Measurements from ENCODE around the gene PTPN5. TPM values are rescaled to one million over a fixed set of nuclear protein-coding genes. Genes with fewer than 3 reads are reported as not detected.
A peak's percentile ranks its signal among the peaks of the same experiment; 100 is the strongest.

Gene PTPN5
- total RNA-seq, 4 donors from 2014 or later = 0.15 to 1.7 (median 1.3) TPM; not detected in 1

DNA sequence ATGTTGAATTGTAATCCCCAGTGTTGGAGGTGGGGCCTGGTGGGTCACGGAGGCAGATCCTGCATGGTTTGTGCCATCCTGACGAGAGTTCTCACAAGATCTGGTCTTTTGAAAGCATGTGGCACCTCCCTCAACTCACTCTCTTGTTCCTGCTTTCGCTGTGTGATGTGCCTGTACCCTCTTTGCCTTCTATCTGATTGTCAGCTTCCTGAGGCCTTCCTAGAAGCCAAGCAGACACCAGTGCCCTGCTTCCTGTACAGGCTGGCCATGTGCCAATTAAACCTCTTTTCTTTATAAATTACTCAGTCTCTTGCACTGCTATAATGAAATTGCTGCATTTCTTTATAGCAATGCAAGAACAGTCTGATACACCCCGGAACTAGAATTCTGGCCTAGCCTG lies 13.1 kb downstream of the PTPN5 start:
- Histone ChIP-seq H3K27me3 (no peaks in the 10 kb centered on the region), H3K27ac (no peak overlapping the region), H3K4me1 (peaks cover 7% of the 10 kb centered on the region), H3K9me3 (no peaks in the 10 kb centered on the region), H3K36me3 (no peaks in the 10 kb centered on the region), H3K4me3 (no peak overlapping the region)
- TF ChIP-seq POLR2AphosphoS5 (IDR thresholded peaks at IDR 0.05) (no peak), EP300 (IDR thresholded peaks at IDR 0.05) (no peak), POLR2A (IDR thresholded peaks at IDR 0.05) (no peak), CTCF (IDR thresholded peaks at IDR 0.05) (no peak)
- WGBS = 85% methylated on average over 4 of the region's 4 CpGs
- no peak for DNase-seq (ENCODE audit: low spot score in 2 of 2)

DNA sequence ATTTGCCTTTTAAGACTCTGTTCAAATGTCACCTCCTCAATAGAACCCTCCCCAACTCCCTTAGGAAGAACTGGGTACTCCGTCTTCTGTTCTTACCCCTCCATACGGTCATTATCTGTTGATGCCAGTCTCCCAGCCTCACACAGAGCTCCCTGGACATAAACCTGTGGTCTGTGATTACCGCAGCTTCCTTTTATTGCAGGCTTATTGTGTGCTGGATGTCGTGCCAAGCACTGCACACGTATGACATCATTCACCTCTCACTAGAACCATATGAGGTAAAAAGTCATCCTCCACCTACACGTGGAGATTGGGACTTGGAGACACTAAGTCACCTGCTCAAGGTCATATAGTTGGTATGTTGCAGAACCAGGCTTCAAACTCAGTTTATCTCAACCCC lies 15.3 kb downstream of the PTPN5 start:
- 61% methylated on average over 6 of the region's 6 CpGs for WGBS
- DNase-seq (ENCODE audit: low spot score in 2 of 2) = no peak

DNA sequence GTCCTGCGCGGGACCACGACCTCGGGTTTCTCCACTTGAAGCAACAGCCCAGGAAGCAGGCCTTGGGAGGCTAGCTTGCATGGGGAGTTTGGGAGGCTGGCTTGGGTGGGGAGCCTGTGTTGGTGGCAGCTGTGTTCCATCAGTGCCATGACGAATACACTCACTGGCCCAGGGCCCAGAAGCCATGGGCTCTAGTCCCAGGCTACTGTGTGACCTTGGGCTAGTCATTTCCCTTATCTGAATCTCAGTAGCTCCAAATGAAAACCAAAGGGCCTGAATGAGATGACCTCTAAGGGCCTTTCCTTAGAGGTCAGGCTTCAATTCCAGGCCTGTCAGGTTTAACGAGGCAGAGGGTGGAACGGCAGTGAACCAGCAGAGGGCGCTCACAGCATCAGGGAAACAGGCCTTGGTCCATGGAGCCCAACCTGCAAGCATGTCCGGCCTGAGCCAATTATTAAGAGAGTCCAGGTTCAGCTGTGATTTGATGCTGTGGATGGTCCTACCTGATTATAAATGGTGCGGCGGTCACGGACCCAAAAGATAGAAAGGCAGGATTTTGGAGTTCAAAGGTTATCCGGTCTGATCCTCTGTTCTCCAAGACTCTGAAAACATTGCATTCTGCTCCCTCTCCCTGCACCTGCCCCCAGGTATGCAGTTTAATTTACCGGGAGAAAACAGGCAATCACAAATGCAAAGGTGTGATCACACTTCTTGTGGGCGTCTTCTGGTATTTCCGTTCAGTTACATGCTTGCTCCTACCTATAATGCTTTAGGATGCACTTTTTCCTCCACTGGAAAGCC lies 15.9 kb downstream of the PTPN5 start:
- Histone ChIP-seq H3K27ac (no peak overlapping the region), H3K4me3 (no peak overlapping the region), H3K9me3 (no peaks in the 10 kb centered on the region), H3K4me1 (peaks cover 6% of the 10 kb centered on the region), H3K36me3 (no peaks in the 10 kb centered on the region), H3K27me3 (peaks cover 3% of the 10 kb centered on the region)
- TF ChIP-seq POLR2A (IDR thresholded peaks at IDR 0.05) = no peak
- TF ChIP-seq CTCF (IDR thresholded peaks at IDR 0.05) = peak in 1 of 2 donors; percentile 63
- no peak for DNase-seq (ENCODE audit: low spot score in 2 of 2)
- WGBS = 76% methylated on average over 12 of the region's 16 CpGs

More for the DNA sequence above, 15.3 kb downstream of the PTPN5 start:
- Histone ChIP-seq H3K4me1 (peaks cover 7% of the 10 kb centered on the region), H3K4me3 (no peak overlapping the region), H3K9me3 (no peaks in the 10 kb centered on the region), H3K27me3 (no peaks in the 10 kb centered on the region), H3K27ac (no peak overlapping the region), H3K36me3 (no peaks in the 10 kb centered on the region)
- TF ChIP-seq POLR2A (IDR thresholded peaks at IDR 0.05) (no peak), CTCF (IDR thresholded peaks at IDR 0.05) (no peak), POLR2AphosphoS5 (IDR thresholded peaks at IDR 0.05) (no peak), EP300 (IDR thresholded peaks at IDR 0.05) (no peak)

DNA sequence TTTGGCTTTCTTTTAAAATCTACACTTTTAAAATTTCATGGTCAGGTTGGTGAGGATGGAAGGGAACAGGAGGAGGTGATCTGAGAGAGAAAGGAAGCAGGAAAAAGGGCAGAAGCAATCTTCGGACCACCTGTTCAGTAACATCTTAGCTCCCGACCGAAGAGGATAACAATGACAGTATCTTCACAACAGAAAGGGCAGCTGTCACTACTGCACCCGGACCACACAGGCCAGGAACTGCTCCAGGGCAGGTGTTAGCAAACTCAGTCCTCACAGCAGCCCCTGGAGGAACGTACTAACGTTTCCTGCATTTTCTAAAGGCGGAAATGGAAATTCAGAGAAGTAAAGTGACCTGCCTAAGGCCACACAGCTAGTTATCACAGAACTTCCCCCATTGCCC lies 16.8 kb downstream of the PTPN5 start:
- no peak overlapping the region for H3K4me3 ChIP-seq
- H3K9me3 ChIP-seq = no peaks in the 10 kb centered on the region
- TF ChIP-seq EP300 (IDR thresholded peaks at IDR 0.05) = no peak
- no peak for TF ChIP-seq CTCF (IDR thresholded peaks at IDR 0.05)
- TF ChIP-seq POLR2A (IDR thresholded peaks at IDR 0.05) = no peak
- no peak for TF ChIP-seq POLR2AphosphoS5 (IDR thresholded peaks at IDR 0.05)
- H3K36me3 ChIP-seq = no peaks in the 10 kb centered on the region
- WGBS = 78% methylated on average over 7 of the region's 7 CpGs
- DNase-seq (ENCODE audit: low spot score in 2 of 2) = no peak
- peaks cover 3% of the 10 kb centered on the region for H3K27me3 ChIP-seq
- no peaks in the 10 kb centered on the region for H3K4me1 ChIP-seq
- no peak overlapping the region for H3K27ac ChIP-seq

- Histone ChIP-seq H3K4me1 (no peaks in the 10 kb centered on the region), H3K9me3 (no peaks in the 10 kb centered on the region), H3K27me3 (peaks cover 3% of the 10 kb centered on the region), H3K4me3 (no peak overlapping the region), H3K27ac (no peak overlapping the region), H3K36me3 (no peaks in the 10 kb centered on the region)
- 54% methylated on average over 3 of the region's 3 CpGs for WGBS
- TF ChIP-seq POLR2A (IDR thresholded peaks at IDR 0.05) = no peak
- DNase-seq (ENCODE audit: low spot score in 2 of 2) = no peak
Observed at GRCh38 chr11:18773681-18774080, 17.9 kb downstream of the PTPN5 start.
